GM18517 (cell line): ENCODE measurements around the gene IL4R.
"Not testable (repeated sequence)": the region's sequence is repeated elsewhere in the genome, so short reads cannot be mapped to it uniquely, and the experiment has no call there.

Experiments
- ATAC-seq: cut with Tn5 transposase; IDR thresholded peaks from one replicate; pipeline ENCODE4 v1.9.1; 2021; ENCODE audit warnings: mild to moderate bottlenecking, moderate library complexity; ENCODE audit not compliant: unreplicated experiment

IL4R gene

DNA sequence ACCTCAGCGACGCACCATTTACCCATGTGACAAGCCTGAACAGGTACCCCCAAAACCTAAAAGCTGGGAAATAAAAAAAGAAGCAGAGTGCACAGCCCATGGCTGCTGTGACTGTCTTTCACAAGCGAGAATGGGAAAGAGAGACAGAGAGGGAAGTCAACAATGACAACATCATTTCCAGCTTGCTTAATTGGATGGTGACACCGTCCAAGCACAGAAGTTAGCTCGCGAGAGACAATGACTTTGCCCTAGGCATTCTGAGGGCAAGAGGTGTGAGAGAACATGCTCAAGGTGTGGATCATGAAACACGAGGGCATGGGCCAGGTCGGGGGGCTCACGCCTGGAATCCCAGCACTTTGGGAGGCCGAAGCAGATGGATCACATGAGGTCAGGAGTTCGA is 25.9 kb upstream of the IL4R start:
- no peak for ATAC-seq

DNA sequence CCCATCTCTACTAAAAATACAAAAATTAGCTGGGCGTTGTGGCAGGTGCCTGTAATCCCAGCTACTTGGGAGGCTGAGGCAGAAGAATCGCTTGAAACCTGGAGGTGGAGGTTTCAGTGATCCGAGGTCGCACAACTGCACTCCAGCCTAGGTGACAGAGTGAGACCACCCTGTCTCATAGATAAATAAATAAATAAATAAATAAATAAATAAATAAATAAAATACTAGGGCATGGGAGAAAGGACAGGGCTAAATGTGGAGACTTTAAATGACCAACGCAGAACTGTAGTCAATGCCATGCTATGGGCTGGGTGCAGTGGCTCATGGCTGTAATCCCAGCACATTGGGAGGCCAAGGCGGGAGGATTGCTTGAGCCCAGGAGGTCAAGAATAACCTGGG is 25.5 kb upstream of the IL4R start:
- ATAC-seq, result not testable (repeated sequence)

DNA sequence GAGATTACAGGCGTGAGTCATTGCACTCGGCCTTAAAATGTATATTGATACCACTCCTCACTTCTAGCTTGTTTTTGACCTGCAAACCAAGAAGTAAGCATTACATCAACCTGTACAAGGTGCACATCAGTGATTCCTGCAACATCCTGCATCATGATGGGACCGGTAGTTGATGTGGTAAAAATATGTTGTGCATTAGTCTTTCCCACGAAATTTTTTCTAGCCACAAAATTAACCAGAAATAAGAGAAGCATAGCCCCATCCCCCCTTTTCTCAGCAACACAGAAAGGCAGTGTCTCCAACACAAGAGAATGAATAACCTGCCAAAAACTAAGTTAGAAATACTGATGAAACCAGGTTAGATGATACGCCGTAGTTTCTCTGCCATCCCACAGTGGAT is 24.1 kb upstream of the IL4R start:
- ATAC-seq, result no peak

DNA sequence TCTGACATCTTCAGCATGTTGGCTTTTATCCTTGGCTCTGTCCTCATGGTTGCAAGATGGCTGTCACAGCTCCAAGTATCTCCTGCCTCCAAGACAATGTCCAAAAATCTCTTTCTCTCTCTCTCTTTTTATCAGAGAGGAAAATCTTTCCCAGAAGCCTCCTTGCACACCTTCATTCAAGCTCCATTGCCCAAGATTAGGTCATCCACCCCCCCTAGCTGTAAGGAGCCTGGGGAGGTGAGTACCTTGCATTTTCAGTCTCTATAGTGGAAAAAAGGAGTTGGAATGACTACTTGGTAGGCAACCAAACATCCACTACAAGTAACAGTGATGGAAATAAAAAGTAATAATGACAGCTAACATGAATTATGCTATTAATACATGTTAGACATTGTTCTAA is 23.2 kb upstream of the IL4R start:
- no peak for ATAC-seq

DNA sequence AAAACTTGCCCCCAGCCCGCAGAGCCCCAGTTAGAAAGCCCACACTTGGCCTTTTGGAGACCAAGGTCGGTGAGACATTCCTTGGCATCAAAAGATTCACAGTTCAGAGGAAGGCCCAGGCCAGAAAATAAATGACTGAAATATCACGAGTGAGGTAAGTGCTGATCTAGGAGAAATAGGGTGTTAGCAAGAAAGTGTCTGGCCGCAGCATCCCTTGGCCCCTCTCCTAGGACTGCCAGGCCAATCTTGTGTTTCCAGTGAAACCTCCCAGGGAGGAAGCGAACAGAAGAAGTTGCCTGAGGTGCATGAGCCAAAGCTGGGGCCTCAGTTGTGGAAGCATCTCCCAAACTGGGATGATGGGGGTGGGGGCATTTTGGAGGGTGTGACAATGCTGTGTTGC is 22.7 kb upstream of the IL4R start:
- ATAC-seq, result no peak

DNA sequence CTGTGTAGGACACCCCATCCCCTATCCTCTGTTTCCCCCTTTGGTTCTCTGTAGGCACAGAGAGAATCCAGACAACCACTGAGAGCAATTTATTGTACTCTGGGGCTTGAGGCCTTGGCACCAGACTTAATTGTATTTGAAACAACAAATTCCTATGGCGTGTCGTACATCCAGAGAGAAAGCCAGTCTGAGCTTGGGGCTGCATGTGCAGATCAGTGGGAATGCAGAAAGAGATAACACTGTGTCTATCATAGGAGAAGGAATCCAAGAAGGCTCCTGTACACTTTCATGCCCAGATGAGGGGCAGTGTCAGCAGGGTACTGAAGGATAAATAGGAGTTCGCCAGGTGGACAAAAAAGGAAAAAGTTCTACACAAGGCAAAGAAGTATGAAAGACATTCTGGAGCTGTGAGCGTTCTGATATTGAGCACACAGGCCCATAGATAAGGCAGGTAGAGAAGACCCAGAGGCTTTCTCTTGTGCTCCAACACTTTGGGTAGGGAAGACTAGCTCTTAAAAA is 22.0 kb upstream of the IL4R start:
- no peak for ATAC-seq

DNA sequence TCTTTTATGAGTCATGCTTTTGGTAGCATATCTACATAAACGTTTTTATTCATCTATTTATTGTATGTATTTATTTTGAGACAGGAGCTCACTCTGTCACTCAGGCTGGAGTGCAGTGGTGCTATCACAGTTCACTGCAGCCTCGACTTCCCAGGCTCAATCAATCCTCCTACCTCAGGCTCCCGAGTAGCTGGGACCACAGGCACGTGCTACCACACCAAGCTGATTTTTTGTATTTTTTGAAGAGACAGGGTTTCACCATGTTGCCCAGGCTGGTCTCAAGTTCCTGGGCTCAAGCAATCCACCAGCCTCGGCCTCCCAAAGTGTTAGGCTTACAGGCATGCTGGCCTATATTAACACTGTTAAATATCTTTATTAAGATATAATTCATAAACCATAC is 20.4 kb upstream of the IL4R start:
- ATAC-seq, result no peak

DNA sequence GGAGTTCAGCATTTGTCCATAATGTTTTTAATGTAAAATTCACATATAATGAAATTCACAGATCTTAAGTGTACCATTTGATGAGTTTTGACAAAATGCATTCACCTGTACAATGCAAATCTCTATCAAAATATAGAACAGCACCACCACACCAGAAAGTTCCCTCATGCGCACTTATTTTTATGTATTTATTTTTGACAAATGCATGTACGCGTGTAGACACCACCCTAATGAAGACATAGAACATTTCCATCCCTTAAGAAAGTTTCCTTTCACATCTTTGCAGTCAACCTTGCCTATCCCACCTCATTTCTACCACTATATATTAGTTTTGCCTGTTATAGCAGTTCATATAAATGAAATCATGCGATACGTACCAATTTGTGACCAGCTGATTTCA is 15.6 kb upstream of the IL4R start:
- ATAC-seq, result no peak

DNA sequence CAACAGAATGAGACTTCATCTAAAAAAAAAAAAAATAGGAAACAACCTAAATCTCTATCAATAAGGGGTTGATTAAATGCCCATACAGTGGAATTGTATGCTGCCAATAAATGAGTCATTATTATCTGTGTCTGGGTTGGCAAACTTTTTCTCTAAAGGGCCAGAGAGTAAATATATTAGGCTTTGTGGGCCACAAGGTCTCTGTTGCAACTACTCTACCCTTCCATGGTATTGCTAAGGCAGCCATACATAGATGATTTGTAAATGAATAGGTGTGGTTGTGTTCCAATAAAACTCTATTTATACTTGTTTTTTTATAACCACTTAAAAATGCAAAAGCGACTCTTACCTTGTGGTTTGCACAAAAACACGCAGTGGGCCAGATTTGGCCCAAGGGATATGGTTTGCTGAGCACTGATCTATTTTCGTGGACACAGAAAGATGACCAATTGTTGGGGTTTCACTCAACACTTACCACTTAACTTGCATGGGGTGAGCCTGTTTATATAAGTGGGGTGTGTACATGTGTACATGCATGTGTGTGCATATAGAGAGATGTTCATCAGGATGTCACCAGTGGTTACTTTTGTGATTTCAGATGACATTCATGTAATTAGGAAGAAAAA is 12.4 kb upstream of the IL4R start:
- no peak for ATAC-seq

DNA sequence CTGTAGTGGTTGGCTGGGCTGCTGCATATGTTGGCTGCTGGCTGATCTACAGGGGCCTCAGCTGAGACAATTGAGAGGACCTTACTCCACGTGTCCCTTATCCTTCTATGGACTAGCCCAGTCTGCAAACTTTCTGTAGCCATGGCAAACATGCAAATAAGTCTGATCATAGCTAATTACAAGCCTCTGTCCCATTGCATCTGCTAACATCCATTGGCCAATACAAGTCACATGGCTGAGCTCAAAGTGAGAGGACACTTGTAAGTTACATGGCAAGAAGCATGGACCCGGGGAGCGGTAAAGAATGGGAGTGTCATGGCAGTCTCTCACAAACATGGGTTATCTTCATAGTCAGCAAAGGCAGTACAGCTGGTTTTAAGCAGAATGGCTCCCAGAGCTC is 11.6 kb upstream of the IL4R start:
- no peak for ATAC-seq

DNA sequence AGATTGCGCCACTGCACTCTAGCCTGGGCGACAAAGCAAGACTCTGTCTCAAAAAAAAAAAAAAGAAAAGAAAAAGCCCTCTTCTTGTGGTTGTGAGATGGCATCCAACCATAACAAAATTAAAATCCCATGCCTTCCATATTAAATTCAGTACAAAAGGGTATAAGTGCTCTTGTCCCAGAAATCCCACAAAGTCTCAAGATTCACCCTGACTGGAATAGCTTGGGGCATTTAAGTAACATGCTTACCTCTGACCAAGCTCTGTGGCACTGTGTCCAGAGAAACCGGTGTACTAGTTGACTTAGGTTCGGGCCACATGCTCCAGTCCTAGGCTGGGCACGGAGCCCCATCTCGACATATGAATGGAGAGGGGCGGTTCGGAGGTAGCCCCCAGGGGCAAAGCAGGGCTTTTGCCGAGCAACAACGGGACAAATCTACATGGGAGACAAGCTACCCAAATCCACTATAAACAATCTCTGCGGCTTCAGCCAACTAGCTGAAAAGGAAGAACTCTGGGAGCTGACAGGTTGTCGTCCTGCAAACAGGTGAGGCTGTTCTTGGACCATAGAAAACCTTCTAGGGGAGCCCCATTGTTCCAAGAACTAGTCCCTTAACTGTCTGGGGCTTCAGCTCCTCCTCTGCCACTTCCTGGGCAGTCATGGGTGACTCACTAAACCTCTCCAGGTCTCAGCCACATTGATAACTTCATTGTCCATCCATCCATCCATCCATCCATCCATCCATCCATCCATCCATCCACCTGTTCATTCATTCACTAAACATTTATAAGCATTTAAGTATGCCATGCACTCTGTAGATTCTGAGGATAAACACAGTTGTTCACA is 10.3 kb upstream of the IL4R start:
- ATAC-seq, result no peak

DNA sequence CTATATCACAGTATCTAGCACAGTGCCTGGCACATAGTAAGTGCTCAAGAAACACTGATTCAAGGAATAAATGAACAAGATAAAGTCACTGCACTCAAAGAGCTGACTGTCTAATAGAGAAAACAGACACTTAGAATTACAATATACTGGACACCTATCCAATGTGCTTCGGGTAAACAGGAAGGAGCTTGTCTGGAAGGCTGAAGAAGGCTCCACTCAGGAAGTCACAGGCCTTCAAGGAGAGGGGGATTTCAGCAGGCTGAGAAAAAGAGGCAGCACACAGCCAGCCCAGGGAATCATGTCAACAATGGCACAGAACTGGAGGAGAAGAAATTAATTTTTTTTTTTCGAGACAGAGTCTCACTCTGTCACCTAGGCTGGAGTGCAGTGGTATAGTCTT is 9.7 kb upstream of the IL4R start:
- no peak for ATAC-seq

DNA sequence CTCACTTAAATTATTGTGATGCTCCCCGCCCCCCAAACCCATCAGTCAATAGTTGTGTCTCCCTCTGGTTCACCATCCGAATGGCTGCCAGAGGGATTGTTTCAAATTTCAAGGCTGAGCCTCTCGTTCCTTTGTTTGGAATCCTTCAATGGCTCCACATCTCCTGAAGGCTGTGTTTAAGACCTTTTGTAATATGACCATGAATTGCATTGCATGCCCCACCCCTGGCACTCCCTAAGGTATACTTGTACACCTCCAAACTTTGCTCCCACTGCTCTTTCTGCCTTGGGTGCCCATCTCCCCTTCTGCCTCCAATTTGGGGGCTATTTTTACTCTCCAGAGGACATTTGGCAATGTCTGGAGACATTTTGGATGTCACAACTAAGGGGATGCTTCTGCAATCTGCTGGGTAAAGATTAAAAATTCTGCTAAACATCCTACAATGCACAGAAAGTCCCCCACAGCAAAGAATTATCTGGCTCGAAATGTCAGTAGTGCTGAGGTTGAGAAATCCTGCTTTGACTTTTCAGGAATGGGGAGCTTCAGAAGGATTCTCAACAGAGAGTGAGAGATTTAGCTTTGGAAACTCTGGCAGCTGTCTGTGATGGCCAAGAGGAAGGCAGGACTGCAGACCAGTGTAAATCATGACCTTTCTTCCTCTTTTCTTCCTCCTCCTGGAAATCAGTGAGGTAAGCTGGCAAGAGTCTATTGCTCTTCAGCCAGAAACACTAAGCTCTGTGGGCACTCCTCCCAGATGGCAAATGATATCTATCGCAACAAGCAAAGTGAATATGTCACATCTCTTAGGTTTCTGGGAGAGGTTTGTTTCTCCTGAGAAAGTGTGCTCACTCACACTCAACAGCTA is 8.7 kb upstream of the IL4R start:
- no peak for ATAC-seq

DNA sequence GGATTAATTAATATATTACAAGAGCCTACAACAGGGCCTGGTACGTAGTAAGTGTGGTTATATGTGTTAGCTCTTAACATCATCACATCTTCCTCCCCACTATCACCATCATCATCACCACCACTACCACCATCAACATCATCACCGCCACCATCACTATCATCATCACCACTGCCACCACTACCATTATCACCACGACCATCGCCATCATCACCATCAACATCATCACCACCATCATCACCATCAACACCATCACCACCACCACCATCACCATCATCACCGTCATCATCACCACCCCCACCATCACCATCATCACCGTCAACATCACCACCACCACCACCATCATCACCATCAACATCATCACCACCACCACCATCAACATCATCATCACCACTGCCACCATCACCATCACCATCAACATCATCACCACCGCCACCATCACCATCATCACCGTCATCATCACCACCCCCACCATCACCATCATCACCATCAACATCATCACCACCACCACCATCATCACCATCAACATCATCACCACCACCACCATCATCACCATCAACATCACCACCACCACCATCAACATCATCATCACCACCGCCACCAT is 7.8 kb upstream of the IL4R start:
- ATAC-seq, result no peak

DNA sequence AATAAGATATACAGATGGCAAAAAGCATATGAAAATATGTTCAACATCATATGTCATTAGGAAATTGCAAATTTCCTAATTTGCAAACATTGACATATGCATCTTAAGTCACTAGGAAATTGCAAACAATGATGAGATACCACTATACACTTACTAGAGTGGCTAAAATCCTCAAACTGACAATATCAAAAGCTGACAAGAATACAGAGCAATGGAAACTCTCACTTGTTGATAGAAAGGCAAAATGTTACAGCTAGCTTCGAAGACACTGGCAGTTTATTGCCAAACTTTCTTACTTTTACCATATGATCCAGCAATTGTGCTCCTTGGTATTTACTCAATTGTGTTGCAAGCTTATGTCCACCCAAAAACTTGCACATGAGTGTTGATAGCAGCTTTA is 5.0 kb upstream of the IL4R start:
- no peak for ATAC-seq

DNA sequence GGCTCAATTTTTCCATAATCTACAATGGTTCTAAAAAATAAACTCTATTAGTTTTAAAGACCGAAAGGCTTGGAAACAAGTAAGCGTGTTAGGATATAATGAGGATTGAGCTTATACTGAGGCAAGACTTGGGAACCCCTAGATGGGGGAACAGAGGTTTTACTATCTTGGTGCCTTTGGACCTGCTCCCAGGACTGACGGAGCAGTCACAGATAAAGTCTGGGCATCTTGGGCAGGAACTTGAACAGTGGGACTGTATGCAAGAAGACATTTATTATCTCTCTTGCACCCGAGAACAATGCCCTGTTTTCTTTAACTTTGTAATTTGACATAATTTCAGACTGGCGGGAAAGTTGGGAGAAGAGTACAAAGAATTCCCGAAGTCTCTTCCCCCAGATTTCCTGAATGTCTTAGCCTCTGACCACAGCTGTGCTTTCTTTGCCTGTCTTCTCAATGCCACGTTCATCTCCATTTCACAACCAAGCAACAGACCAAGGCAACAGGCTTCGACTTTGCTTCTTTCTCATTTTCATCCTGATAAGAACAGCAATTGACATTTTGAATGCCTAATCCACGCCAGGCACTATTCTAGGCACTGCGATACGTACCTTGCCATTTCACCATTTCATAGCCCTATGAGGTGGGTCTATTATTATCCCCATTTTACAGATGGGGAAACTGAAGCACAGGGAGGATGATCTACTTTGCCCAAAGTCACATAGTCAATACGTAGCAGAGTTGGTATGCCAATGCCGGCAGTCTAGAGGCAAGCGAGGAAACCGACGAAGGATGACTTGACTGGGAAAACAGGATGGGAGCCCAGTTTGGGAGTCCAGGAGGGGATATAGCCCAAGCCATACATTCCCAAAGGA is 3.0 kb upstream of the IL4R start:
- ATAC-seq, result no peak

DNA sequence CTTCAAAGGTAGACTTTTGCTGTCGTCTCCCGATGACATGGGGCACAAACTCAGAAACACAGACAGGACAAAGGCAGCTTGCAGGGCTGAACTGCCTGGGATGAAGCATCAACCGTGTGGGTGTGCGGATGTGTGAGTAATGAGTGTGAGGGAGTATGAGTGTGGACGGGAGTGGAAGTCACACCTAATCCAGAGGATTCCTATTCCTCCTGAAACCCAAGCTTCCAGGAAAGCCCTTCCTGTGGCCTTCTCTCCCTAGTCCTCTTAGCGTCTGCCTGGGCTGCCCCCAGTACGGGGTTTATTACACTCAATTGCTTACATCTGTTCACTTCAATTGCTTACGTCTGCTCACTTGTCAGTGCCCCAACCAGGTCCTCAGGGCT is 2.3 kb upstream of the IL4R start:
- no peak for ATAC-seq

DNA sequence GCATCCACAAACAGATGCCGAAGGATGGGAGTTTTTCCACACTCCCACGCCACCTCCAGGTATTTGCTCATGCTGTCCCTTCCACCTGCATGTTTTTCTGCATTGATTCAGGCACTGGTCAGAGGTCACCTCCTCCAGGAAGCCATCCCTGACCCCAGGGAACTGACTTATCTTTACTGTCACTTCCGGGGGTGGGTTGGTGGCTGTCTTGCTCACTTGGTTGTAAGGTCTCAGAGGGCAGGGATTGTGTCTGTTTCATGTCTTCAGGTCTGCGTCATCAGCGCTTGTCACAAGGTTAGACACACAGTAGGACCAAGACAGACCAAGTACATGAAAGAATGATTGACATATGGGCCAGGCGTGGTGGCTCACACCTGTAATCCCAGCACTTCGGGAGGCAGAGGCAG is 1.9 kb upstream of the IL4R start:
- ATAC-seq, result no peak

DNA sequence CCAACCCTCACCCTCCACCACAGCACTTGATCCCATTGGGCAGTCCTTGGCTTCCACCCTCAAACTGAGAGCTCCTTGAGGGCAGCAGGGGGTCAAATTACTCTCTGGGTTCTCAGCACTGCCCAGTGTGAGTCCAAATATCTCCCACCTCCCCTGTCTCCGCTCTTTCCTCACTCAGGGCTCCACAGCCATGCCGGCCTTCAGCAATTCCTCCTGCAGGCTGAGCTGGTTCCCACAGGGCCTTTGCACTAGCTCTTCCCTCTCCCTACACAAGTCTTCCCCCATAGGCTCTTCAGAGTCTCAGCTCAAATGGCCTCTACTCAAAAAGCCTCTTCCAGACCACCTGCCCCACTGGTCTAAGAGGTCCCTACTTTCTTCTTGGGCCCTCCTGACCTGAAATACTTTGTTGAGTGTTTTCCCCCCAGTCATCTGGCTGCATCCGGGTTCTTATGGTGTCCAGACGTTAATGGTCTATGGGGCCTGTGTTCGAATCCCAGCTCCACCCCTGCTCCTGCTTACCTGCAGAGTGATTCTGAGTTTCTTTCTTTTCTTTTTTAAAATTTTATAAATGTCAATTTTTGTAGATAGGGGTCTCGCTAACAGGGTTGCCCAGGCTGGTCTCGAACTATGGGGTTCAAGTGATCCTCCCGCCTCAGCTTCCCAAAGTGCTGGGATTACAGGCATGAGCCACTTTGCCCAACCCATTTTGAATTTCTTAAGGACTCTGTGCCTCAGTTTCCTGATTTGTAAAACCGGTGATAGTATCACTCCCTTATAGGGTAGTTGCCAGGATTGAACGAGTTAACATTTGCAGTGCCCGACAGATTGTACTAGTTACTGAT is 973 bp upstream of the IL4R start:
- no peak for ATAC-seq
